COLO829 (cell line): Measurements from ENCODE around the gene HTR3C.

Experiments
- DNase-seq: peaks from one replicate; pipeline ENCODE4 v3.0.0; 2012; ENCODE audit warnings: low spot score

Gene HTR3C

DNA sequence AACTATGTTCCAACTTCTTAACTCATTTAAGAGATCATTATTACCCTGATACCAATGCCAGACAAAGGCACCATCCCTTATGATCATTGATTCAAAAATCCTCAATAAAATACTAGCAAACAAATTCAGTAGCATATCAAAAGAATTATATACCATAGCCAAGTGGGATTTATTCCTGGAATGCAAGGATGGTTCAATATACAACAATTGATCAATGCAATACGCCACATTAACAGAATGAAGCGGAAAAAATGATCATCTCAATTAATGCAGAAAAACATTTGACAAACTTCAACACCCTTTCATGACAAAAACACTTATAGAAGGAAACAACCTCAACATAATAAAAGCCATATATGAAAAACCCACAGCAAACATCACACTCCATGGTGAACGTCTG lies 39.4 kb downstream of the HTR3C start:
- DNase-seq: no peak

DNA sequence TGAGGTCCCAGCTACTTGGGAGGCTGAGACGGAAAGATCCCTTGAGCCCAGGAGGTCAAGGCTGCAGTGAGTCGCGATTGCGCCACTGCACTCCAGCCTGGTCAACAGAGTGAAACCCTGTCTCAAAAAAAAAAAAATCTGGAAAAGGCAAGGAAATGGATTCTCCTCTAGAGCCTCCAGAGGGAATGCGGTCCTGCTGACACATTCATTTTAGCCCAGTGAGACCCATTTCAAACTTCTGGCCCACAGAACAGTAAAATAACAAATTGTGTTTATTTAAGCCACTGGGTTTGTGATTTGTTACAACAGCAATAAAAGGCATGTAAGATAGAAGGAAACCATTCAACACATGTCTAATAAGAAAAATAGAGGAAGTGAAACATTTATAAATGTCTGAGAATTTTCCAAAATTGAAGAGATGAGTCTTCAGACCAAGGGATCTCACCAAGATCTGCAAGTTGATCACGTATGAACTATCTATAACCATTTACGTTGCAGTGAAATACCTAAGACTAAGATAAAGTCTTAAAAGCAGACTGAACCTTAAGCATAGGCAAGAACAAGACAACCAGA lies 44.0 kb downstream of the HTR3C start, which contains the start of gene HTR3E:
HTR3E (plus strand) TSS at position 254 of the 573 bp plus-strand sequence. CDS start 466 bp downstream, outside the sequence.
- no peak for DNase-seq

DNA sequence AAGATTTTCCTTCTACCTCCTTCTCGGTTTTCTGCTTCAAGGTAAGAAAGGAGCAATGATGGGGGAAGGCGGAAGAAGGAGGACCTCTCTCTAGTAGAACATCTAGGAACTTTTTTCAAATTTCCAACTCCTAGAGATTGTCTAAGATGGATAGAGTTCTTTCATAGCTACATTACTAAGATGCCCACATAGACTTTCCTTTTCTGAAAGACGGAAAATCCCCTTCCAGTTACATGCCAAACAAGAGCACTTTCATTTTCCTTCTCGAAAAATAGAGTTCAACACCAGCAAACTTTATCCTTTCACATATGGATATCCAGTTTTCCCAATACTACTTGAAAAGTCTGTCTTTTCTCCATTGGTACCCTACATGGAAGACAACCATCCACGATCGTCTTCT lies 44.7 kb downstream of the HTR3C start:
- DNase-seq: no peak

DNA sequence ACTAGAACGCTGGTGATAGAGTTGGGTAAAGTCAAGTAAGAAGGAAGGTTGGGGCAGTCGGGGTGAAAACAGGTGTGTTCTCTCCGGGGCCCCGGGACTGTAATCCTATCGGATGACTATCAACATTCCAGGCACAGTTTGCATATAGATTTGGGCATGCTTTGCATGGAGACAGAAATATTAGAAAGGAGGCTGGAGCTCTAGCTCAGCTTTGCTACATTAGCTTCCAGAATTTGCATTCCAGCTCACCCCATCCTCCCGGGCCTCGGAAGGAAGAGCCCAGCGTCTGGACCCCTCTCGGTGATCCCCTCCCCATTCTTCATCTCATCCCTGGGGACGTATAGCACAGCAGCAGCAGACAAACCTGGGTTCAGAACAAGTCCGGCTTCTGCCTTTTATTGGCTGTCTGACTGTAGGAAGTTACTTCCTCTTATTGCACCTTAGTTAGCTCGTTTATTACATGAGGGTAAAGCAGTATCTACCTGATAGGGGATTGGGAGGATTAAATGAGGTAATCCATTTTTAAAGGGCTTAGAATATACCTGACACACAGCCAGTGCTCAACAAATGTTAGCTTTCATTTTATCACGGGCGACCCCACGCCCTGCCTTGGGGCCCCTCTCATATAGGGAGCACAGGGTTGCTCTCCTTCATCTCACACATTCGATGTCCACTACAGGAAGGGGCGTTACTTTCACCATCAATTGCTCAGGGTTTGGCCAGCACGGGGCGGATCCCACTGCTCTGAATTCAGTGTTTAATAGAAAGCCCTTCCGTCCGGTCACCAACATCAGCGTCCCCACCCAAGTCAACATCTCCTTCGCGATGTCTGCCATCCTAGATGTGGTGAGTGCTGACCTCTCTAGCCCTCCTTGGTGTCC lies 47.2 kb downstream of the HTR3C start:
- no peak for DNase-seq
